HCT116 (cell line): Measurements from ENCODE around the gene DEFB131A. TPM values are rescaled to one million over a fixed set of nuclear protein-coding genes. Genes with fewer than 3 reads are reported as not detected.
"Not testable (repeated sequence)": the region's sequence is repeated elsewhere in the genome, so short reads cannot be mapped to it uniquely, and the experiment has no call there.

Experiments used
- ATAC-seq: fragments of 200-7000 bp; cut with Tn5 transposase; 2 replicates; pipeline ENCODE4 v1.9.1; 2020; ENCODE audit warnings: mild to moderate bottlenecking, moderate library complexity
- BruUV-seq: library from RNA; stranded (reverse); fragments of 400-500 nt; replicated peaks from 2 replicates; lab custom pipeline; 2021; lab: Mats Ljungman, UMichigan
- CTCF ChIA-PET: fragments of 300-600 bp; sonication (Branson Sonifier 250); formaldehyde crosslinking; loops from one replicate; lab custom pipeline; 2021; ENCODE audit warnings: antibody characterized with exemption; lab: Charles Lee
- POLR2A ChIA-PET: fragments of 300-600, 350-600 bp; sonication (Branson Sonifier 250); formaldehyde crosslinking; loops from one replicate; lab custom pipeline; 2021; ENCODE audit warnings: antibody characterized with exemption; lab: Charles Lee
- RAD21 ChIA-PET, 2 experiments: fragments of 300-600 bp; sonication (Branson Sonifier 250); formaldehyde crosslinking; loops; one replicate each; lab custom pipeline; 2023; ENCODE audit warnings: low total read pairs in 2 of 2; ENCODE audit not compliant: uncharacterized antibody in 2 of 2, unreplicated experiment in 2 of 2, low non-redundant PET in 1 of 2; lab: Charles Lee
- DNase-seq: peaks from one replicate; pipeline ENCODE4 v3.0.0-alpha.2; 2010; ENCODE audit warnings: low read depth, low spot score
- H2AFZ ChIP-seq: fragments of 200-600 bp; shearing (Covaris generic), sonication (generic); 2 replicates; pipeline ENCODE4 v1.6.1; 2017; ENCODE audit warnings: low read depth, mixed run types, mixed read lengths, antibody characterized with exemption, low read length; ENCODE audit not compliant: poor library complexity, severe bottlenecking
- H3K27ac ChIP-seq: 2 replicates; pipeline ENCODE4 v1.5.1; 2012; ENCODE audit warnings: low read depth, low read length
- H3K27me3 ChIP-seq: fragments of 200-600 bp; sonication (generic); 2 replicates; pipeline ENCODE4 v1.6.1; 2016; ENCODE audit warnings: mixed run types, low read length, mixed read lengths; ENCODE audit not compliant: insufficient read depth
- H3K36me3 ChIP-seq, 2 experiments: fragments of 200-500 bp in 1 of 2; fragments of 200-600 bp in 1 of 2; sonication (Bioruptor generic) in 1 of 2; sonication (generic) in 1 of 2; 2 replicates each; pipeline versions ENCODE4 v1.5.1 to v1.6.1; 2014 to 2016; ENCODE audit warnings: low read length in 2 of 2, inconsistent platforms in 1 of 2, mixed read lengths in 1 of 2, mixed run types in 1 of 2; ENCODE audit not compliant: insufficient read depth in 2 of 2, control insufficient read depth in 1 of 2
- H3K4me1 ChIP-seq, 2 experiments: fragments of 200-600 bp in 1 of 2; sonication (generic) in 1 of 2; 2 replicates each; pipeline versions ENCODE4 v1.5.1 to v1.6.1; 2012 to 2017; ENCODE audit warnings: low read length in 2 of 2, inconsistent platforms in 1 of 2, mild to moderate bottlenecking in 1 of 2, mixed read lengths in 1 of 2, mixed run types in 1 of 2, moderate library complexity in 1 of 2; ENCODE audit not compliant: insufficient read depth in 2 of 2, control insufficient read depth in 1 of 2
- H3K4me2 ChIP-seq: fragments of 200-600 bp; sonication (generic); 2 replicates; pipeline ENCODE4 v1.6.1; 2017; ENCODE audit warnings: mixed run types, low read length, mixed read lengths
- H3K4me3 ChIP-seq, 2 experiments: fragments of 200-600 bp in 1 of 2; sonication (generic) in 1 of 2; replicated peaks in 1 of 2; 2 replicates each; pipeline ENCODE4 v1.5.1; 2011 to 2016; ENCODE audit warnings: low read length in 2 of 2, control low read depth in 1 of 2, low read depth in 1 of 2, mild to moderate bottlenecking in 1 of 2, mixed read lengths in 1 of 2, mixed run types in 1 of 2
- H3K79me2 ChIP-seq: fragments of 200-600 bp; sonication (generic); 2 replicates; pipeline ENCODE4 v1.6.1; 2017; ENCODE audit warnings: mild to moderate bottlenecking, mixed run types, low read length, moderate library complexity, mixed read lengths; ENCODE audit not compliant: insufficient read depth
- H3K9ac ChIP-seq: fragments of 200-600 bp; sonication (generic); 2 replicates; pipeline ENCODE4 v1.6.1; 2016; ENCODE audit warnings: low read length, mixed read lengths
- H3K9me2 ChIP-seq: fragments of 200-600 bp; sonication (generic), shearing (Covaris generic); 2 replicates; pipeline ENCODE4 v1.6.1; 2017; ENCODE audit warnings: mixed run types, mild to moderate bottlenecking, moderate library complexity; ENCODE audit not compliant: insufficient read depth
- H3K9me3 ChIP-seq, 2 experiments: fragments of 200-500 bp in 1 of 2; fragments of 200-600 bp in 1 of 2; sonication (Bioruptor generic) in 1 of 2; sonication (generic) in 1 of 2; 2 replicates each; pipeline ENCODE4 v1.6.1; 2014 to 2017; ENCODE audit warnings: low read length in 2 of 2, mixed read lengths in 2 of 2, inconsistent platforms in 1 of 2, low read depth in 1 of 2, mild to moderate bottlenecking in 1 of 2, mixed run types in 1 of 2, moderate library complexity in 1 of 2; ENCODE audit not compliant: control insufficient read depth in 1 of 2, insufficient read depth in 1 of 2
- H4K20me1 ChIP-seq: fragments of 200-600 bp; sonication (generic), shearing (Covaris generic); 2 replicates; pipeline ENCODE4 v1.6.1; 2017; ENCODE audit warnings: mixed run types, mild to moderate bottlenecking, moderate library complexity; ENCODE audit not compliant: insufficient read depth
- intact Hi-C: fragments of 100-400 bp; cut with micrococcal nuclease; formaldehyde crosslinking; loops from 2 replicates; pipeline ENCODE4 v1.10.0; 2022
- total RNA-seq: library from RNA; stranded (reverse); gene quantifications from one replicate; pipeline ENCODE4 v1.2.1, GENCODE V29; 2021; ENCODE audit not compliant: unreplicated experiment

Gene DEFB131A
- total RNA-seq, 1 experiment from 2014 or later: not detected

DNA sequence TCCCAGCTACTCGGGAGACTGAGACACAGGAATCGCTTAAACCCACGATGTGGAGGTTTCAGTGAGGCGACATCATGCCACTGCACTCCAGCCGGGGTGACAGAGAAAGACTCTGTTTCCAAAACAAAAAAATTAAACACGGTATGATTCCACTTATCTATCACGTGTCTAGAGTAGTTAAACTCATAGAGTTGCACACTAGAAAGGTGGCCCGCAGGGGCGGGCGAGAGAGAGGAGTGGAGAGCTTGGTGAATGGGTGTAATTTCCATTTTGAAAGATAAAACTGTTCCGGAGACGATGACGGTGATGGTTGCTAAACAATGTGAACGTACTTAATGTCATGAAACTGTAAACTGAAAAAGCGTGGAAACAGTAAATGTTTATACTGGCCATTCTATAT lies 44.6 kb downstream of the DEFB131A start:
- H3K4me3 ChIP-seq, ATAC-seq, H4K20me1 ChIP-seq, POLR2A ChIA-PET, H3K9ac ChIP-seq, RAD21 ChIA-PET, H3K27ac ChIP-seq, H3K36me3 ChIP-seq, H3K27me3 ChIP-seq, H3K9me2 ChIP-seq, H3K79me2 ChIP-seq, H2AFZ ChIP-seq, intact Hi-C loops, BruUV-seq, CTCF ChIA-PET, H3K4me1 ChIP-seq, DNase-seq, H3K4me2 ChIP-seq, H3K9me3 ChIP-seq: not testable (repeated sequence)

DNA sequence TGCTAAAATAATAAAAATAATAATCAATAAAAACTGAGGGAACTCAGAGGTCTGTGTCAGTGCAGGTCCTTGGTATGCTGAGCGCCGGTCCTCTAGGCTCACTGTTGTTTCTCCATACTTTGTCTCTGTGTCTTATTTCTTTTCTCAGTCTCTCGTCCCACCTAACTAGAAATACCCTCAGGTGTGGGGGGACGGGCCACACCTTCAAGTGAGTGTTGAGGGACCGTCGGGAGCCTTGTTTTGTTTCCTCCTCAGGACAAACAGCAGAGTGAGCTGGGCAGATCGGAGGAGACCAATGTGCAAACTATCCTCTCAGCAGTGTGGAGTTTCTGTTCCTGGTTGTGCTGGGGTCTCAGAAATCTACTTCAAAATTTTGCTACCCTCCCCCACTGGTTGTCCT lies 46.3 kb downstream of the DEFB131A start:
- ATAC-seq, H4K20me1 ChIP-seq, H3K27me3 ChIP-seq, H3K4me1 ChIP-seq, DNase-seq, H3K36me3 ChIP-seq, H3K4me2 ChIP-seq, BruUV-seq, H3K27ac ChIP-seq, H3K9me3 ChIP-seq, POLR2A ChIA-PET, H3K9me2 ChIP-seq, H3K9ac ChIP-seq, CTCF ChIA-PET, H3K79me2 ChIP-seq, H2AFZ ChIP-seq, H3K4me3 ChIP-seq, intact Hi-C loops, RAD21 ChIA-PET: not testable (repeated sequence)

DNA sequence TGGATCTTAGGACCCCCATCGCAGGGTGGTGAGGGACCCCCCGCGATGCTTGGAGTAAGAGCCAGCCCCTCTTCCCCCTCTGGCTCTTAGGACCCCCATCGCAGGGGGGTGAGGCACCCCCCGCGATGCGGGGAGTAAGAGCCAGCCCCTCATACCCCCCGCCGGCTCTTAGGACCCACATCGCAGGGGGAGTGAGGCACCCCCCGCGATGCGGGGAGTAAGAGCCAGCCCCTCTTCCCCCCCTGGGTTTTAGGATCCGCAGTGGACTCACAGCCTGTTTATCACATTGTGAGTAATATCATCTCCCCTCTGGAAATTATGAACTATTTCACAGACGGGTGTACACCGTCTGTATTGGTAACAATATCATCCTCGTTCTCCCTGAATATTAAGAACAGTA lies 46.8 kb downstream of the DEFB131A start:
- H3K27ac ChIP-seq, DNase-seq, H4K20me1 ChIP-seq, ATAC-seq, H3K27me3 ChIP-seq, H2AFZ ChIP-seq, H3K9ac ChIP-seq, POLR2A ChIA-PET, BruUV-seq, RAD21 ChIA-PET, H3K9me3 ChIP-seq, H3K36me3 ChIP-seq, H3K4me3 ChIP-seq, H3K79me2 ChIP-seq, H3K4me2 ChIP-seq, CTCF ChIA-PET, intact Hi-C loops, H3K9me2 ChIP-seq, H3K4me1 ChIP-seq: not testable (repeated sequence)

DNA sequence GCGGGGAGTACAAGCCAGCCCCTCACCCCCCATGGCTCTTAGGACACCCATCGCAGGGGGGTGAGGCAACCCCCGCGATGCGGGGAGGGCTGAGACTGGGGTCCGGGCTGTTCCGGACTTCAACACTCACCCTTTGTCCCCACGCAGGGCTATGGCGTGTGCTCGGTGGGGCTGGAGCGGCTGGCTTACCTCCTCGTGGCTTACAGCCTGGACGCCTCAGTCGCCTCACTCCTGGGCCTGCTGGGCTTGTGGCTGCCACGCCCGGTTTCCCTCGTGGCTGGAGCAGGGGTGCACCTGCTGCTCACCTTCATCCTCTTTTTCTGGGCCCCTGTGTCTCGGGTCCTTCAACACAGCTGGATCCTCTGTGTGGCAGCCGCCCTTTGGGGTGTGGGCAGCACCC lies 49.4 kb downstream of the DEFB131A start:
- CTCF ChIA-PET: interaction anchor here (1.0 kb wide), 1 partner anchor 198 kb away, joined by 3 read pairs; no protein-coding TSS in a partner anchor
- BruUV-seq, ATAC-seq, H3K9ac ChIP-seq, H3K27ac ChIP-seq, H3K4me3 ChIP-seq, RAD21 ChIA-PET, H2AFZ ChIP-seq, H3K79me2 ChIP-seq, POLR2A ChIA-PET, H3K4me2 ChIP-seq, intact Hi-C loops, H3K9me3 ChIP-seq, H4K20me1 ChIP-seq, H3K9me2 ChIP-seq, DNase-seq, H3K36me3 ChIP-seq, H3K4me1 ChIP-seq, H3K27me3 ChIP-seq: not testable (repeated sequence)
